Tibial artery (tissue), 4 donors: ENCODE data around the gene FOXJ2.

Experiments used
- DNase-seq, 2 donors: peaks; one replicate each; pipeline ENCODE4 v3.0.0-alpha.2; 2019
- H3K27ac ChIP-seq, 2 donors: fragments of 200-600 bp; sonication (generic) in 1 of 2; 1 replicate in 1 of 2; 2 replicates in 1 of 2; pipeline ENCODE4 v1.5.1; 2018 to 2019; ENCODE audit warnings: mild to moderate bottlenecking in 1 of 2
- H3K27me3 ChIP-seq, 2 donors: fragments of 200-600 bp; sonication (generic) in 1 of 2; one replicate each; pipeline versions ENCODE4 v1.5.1 to v1.6.0; 2016 to 2019
- H3K36me3 ChIP-seq, 3 donors: fragments of 200-600 bp; sonication (generic) in 2 of 3; one replicate each; pipeline ENCODE4 v1.5.1; 2016 to 2019; ENCODE audit warnings: mild to moderate bottlenecking in 2 of 3
- H3K4me1 ChIP-seq, 4 donors: fragments of 200-600 bp; sonication (generic) in 2 of 4; 1 replicate in 3 of 4; 2 replicates in 1 of 4; pipeline ENCODE4 v1.5.1; 2016 to 2019
- H3K4me3 ChIP-seq, 2 donors: fragments of 200-600 bp; sonication (generic) in 1 of 2; 1 replicate in 1 of 2; 2 replicates in 1 of 2; pipeline ENCODE4 v1.5.1; 2018 to 2019; ENCODE audit warnings: mild to moderate bottlenecking in 2 of 2
- H3K9me3 ChIP-seq, 3 donors: fragments of 200-600 bp; sonication (generic) in 1 of 3; one replicate each; pipeline ENCODE4 v1.5.1; 2016 to 2019
- intact Hi-C: fragments of 100-400 bp; cut with DNase I; formaldehyde crosslinking; loops from one replicate; pipeline ENCODE4 v1.15.0; 2023; ENCODE audit warnings: low total_unique reads
- TF ChIP-seq, protein P1 (sequence below), 2 experiments: fragments of 200-600 bp in 1 of 2; fragments of 450-650 bp in 1 of 2; IDR thresholded peaks; one replicate each; pipeline ENCODE4 v1.5.1; 2017 to 2019; ENCODE audit warnings: antibody characterized with exemption in 2 of 2, mild to moderate bottlenecking in 1 of 2, moderate library complexity in 1 of 2

Gene FOXJ2

DNA sequence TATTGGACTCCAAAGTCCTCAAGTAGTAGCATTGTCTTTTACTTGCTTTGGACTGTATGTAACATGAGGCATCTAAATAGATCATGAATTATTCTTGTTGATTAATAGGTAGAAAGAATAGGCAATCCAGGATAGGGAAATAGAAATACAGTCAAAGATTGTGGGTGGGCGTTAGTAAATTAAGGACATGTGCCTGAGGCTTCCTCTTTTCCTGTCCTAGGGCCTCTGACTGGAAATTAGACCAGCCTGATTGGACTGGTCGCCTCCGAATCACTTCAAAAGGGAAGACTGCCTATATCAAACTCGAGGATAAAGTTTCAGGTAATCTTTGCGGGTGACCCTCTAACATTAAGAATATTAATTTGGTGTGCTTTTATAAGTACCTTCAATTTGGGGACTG lies 57.2 kb downstream of the FOXJ2 start:
- no peaks in the 10 kb centered on the region for H3K27me3 ChIP-seq
- peaks cover 50 to 60% (median 56%) of the 10 kb centered on the region in 3 donors for H3K36me3 ChIP-seq
- H3K4me1 ChIP-seq, result peaks cover 0 to 14% (median 0%) of the 10 kb centered on the region in 4 donors
- intact Hi-C loops, result loop anchor here (10.0 kb wide), 1 partner anchor 145 kb away; no protein-coding TSS in a partner anchor
- no peaks in the 10 kb centered on the region for H3K9me3 ChIP-seq
- H3K27ac ChIP-seq, result no peak overlapping the region
- TF ChIP-seq, protein P1, sequence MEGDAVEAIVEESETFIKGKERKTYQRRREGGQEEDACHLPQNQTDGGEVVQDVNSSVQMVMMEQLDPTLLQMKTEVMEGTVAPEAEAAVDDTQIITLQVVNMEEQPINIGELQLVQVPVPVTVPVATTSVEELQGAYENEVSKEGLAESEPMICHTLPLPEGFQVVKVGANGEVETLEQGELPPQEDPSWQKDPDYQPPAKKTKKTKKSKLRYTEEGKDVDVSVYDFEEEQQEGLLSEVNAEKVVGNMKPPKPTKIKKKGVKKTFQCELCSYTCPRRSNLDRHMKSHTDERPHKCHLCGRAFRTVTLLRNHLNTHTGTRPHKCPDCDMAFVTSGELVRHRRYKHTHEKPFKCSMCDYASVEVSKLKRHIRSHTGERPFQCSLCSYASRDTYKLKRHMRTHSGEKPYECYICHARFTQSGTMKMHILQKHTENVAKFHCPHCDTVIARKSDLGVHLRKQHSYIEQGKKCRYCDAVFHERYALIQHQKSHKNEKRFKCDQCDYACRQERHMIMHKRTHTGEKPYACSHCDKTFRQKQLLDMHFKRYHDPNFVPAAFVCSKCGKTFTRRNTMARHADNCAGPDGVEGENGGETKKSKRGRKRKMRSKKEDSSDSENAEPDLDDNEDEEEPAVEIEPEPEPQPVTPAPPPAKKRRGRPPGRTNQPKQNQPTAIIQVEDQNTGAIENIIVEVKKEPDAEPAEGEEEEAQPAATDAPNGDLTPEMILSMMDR (IDR thresholded peaks at IDR 0.05), result no peak
- no peak overlapping the region for H3K4me3 ChIP-seq
- DNase-seq, result no peak

DNA sequence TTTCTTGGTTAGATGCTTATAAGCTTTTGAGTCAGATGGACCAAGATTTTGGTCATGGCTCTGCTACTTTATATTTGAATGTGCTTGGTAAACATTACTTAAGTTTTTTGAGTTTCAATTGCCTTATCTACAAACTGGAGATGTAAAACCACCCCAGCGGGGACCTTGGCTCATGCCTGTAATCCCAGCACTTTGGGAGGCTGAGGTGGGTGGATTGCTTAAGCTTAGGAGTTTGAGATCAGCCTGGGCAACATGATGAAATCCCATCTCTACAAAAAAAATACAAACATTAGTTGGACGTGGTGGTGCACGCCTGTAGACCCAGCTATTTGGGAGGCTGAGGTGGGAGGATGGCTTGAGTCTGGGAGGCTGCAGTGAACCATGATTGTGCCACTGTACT lies 60.8 kb downstream of the FOXJ2 start:
- Histone ChIP-seq H3K27me3 (no peaks in the 10 kb centered on the region), H3K4me3 (no peak overlapping the region), H3K36me3 (peaks cover 79 to 90% (median 80%) of the 10 kb centered on the region in 3 donors), H3K4me1 (peaks cover 0 to 1% (median 0%) of the 10 kb centered on the region in 4 donors), H3K9me3 (no peaks in the 10 kb centered on the region), H3K27ac (no peak overlapping the region)
- TF ChIP-seq, protein P1 (IDR thresholded peaks at IDR 0.05), result no peak
- no peak for DNase-seq
- intact Hi-C loops, result no loop called here

DNA sequence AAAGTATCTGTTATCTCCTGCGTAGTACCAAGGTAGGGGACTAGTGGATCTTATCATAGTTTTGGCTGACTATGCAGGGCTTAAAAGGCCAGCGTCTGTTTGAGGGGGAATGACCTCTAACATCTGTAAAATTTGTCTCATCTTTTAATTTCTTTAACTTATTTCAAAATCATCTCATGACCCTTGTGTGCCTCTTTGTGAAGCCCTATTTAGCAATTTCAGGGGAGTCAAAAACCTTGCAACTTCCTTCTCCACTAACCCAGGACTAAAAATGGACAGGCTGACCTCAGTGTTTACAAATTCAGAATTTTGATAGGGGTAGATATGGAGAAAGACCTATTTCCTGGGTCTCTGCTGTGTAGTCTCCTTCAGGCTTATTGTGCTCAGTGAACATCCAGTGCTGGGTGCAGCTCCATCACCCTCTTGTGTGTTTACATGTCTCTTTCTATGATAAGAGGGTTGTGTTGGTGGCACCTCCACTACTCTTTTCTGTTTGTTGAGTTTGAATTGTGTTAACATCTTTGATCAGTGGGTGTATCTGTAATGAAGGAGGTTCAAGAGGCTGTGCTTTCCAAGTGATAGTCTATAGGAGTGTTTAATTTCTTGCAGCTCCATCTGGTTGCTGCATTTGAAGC lies 63.9 kb downstream of the FOXJ2 start:
- intact Hi-C loops, result no loop called here
- Histone ChIP-seq H3K9me3 (no peaks in the 10 kb centered on the region), H3K36me3 (peaks cover 67 to 79% (median 69%) of the 10 kb centered on the region in 3 donors), H3K4me1 (no peaks in the 10 kb centered on the region), H3K27ac (no peak overlapping the region), H3K27me3 (no peaks in the 10 kb centered on the region), H3K4me3 (no peak overlapping the region)
- TF ChIP-seq, protein P1 (IDR thresholded peaks at IDR 0.05), result no peak
- DNase-seq, result no peak

DNA sequence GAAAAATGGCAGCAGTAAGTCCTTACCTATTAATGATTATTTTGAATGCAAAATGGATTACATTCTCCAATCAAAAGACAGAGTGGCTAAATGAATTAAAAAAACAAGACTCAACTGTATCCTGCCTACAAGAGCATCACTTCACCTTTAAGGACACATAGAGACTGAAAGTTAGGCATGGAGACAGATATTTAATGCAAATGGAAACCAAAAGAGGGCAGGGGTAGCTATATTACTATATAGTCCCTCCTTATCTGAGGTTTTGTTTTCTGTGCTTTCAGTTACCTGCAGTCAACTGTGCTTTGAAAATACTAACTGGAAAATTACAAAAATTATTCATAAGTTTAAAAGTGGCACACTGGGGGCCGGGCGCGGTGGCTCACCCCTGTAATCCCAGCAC lies 66.7 kb downstream of the FOXJ2 start:
- Histone ChIP-seq H3K9me3 (no peaks in the 10 kb centered on the region), H3K4me1 (no peaks in the 10 kb centered on the region), H3K27me3 (no peaks in the 10 kb centered on the region), H3K27ac (no peak overlapping the region), H3K4me3 (no peak overlapping the region), H3K36me3 (peaks cover 41 to 50% (median 42%) of the 10 kb centered on the region in 3 donors)
- TF ChIP-seq, protein P1 (IDR thresholded peaks at IDR 0.05), result no peak
- DNase-seq, result no peak
- intact Hi-C loops, result no loop called here
